Testis (tissue), 2 donors: ENCODE data around the gene STX17.

Experiments used
- POLR2A ChIP-seq: fragments of 450-650 bp; IDR thresholded peaks from one replicate; pipeline ENCODE4 v1.6.1; 2017; ENCODE audit warnings: antibody characterized with exemption, mild to moderate bottlenecking, moderate library complexity
- TF ChIP-seq, protein P1 (sequence below), 3 experiments: fragments of 450-650 bp in 2 of 3; fragments of 200-600 bp in 1 of 3; sonication (generic) in 1 of 3; IDR thresholded peaks; one replicate each; pipeline ENCODE4 v1.5.1; 2016 to 2019; ENCODE audit warnings: antibody characterized with exemption in 3 of 3, mild to moderate bottlenecking in 2 of 3, moderate library complexity in 1 of 3

DNA sequence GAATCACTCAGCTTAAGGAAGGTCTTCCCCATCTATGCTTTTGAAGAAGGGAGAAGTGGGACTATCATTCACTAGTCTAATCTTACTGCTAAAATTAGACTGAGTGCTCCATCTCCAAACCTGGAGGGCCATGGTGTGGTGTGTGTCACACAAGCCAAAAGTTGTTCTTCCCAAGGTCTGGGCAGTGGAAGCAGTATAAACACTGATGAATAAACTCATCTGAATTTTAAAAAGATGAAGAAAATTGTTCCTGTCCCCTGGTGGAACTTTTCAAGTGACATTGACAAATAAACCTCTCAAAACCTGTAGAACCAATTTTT, 16.2 kb downstream of the STX17 start:
- TF ChIP-seq POLR2A, result no peak
- TF ChIP-seq, protein P1, sequence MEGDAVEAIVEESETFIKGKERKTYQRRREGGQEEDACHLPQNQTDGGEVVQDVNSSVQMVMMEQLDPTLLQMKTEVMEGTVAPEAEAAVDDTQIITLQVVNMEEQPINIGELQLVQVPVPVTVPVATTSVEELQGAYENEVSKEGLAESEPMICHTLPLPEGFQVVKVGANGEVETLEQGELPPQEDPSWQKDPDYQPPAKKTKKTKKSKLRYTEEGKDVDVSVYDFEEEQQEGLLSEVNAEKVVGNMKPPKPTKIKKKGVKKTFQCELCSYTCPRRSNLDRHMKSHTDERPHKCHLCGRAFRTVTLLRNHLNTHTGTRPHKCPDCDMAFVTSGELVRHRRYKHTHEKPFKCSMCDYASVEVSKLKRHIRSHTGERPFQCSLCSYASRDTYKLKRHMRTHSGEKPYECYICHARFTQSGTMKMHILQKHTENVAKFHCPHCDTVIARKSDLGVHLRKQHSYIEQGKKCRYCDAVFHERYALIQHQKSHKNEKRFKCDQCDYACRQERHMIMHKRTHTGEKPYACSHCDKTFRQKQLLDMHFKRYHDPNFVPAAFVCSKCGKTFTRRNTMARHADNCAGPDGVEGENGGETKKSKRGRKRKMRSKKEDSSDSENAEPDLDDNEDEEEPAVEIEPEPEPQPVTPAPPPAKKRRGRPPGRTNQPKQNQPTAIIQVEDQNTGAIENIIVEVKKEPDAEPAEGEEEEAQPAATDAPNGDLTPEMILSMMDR (IDR thresholded peaks at IDR 0.05), result no peak
